IPS DF 6.9 (cell line): ENCODE data around the gene MYO3B.
A peak's percentile ranks its signal among the peaks of the same experiment; 100 is the strongest.

ENCODE experiments used
- DNase-seq: peaks from one replicate; pipeline ENCODE4 v3.0.0-alpha.2; 2013; ENCODE audit warnings: low read depth, low spot score
- H3K27ac ChIP-seq: one replicate; pipeline ENCODE4 v1.5.1; 2013; ENCODE audit warnings: low read length, control low read depth
- H3K27me3 ChIP-seq: 2 replicates; pipeline ENCODE4 v1.6.1; 2013; ENCODE audit warnings: mild to moderate bottlenecking, low read length; ENCODE audit not compliant: control insufficient read depth, insufficient read depth
- H3K36me3 ChIP-seq: 2 replicates; pipeline ENCODE4 v1.6.1; 2013; ENCODE audit warnings: low read length; ENCODE audit not compliant: control insufficient read depth, insufficient read depth
- H3K4me1 ChIP-seq: 2 replicates; pipeline ENCODE4 v1.6.1; 2013; ENCODE audit warnings: low read length; ENCODE audit not compliant: control insufficient read depth, insufficient read depth
- H3K4me3 ChIP-seq: 2 replicates; pipeline ENCODE4 v1.5.1; 2013; ENCODE audit warnings: mild to moderate bottlenecking, low read length
- H3K9me3 ChIP-seq: 2 replicates; pipeline ENCODE4 v1.6.1; 2013; ENCODE audit warnings: low read length, inconsistent platforms; ENCODE audit not compliant: control insufficient read depth, insufficient read depth
- WGBS: extraction: QIAGEN DNeasy Blood & Tissue Kit; methylation state at CpG from one replicate; pipeline ENCODE4 v1.1.7; 2013; ENCODE audit warnings: mixed read lengths, missing lambda C conversion rate; ENCODE audit not compliant: insufficient read length, insufficient coverage; 5-methylcytosine and 5-hydroxymethylcytosine counted together

MYO3B gene

GRCh38 chr2:170567429-170567828 lies 389.5 kb downstream of the MYO3B start:
- Histone ChIP-seq H3K36me3 (no peaks in the 10 kb centered on the region), H3K4me1 (no peaks in the 10 kb centered on the region), H3K9me3 (no peaks in the 10 kb centered on the region), H3K27ac (no peak overlapping the region), H3K4me3 (no peak overlapping the region), H3K27me3 (no peaks in the 10 kb centered on the region)
- WGBS = no CpG with 5 or more reads among the region's 2 CpGs
- no peak for DNase-seq

- H3K27ac ChIP-seq = no peak overlapping the region
- H3K9me3 ChIP-seq = no peaks in the 10 kb centered on the region
- H3K4me3 ChIP-seq = no peak overlapping the region
- no peak for DNase-seq
- no peaks in the 10 kb centered on the region for H3K36me3 ChIP-seq
- 100% methylated on average over 2 of the region's 2 CpGs for WGBS
- H3K27me3 ChIP-seq = no peaks in the 10 kb centered on the region
- no peaks in the 10 kb centered on the region for H3K4me1 ChIP-seq
These were observed 390.6 kb downstream of the MYO3B start for GRCh38 chr2:170568511-170568910.

GRCh38 chr2:170571612-170572011 lies 393.7 kb downstream of the MYO3B start:
- no peaks in the 10 kb centered on the region for H3K4me1 ChIP-seq
- H3K36me3 ChIP-seq = no peaks in the 10 kb centered on the region
- WGBS = no CpG with 5 or more reads among the region's 1 CpG
- no peak for DNase-seq
- H3K27me3 ChIP-seq = no peaks in the 10 kb centered on the region
- no peak overlapping the region for H3K27ac ChIP-seq
- no peak overlapping the region for H3K4me3 ChIP-seq
- H3K9me3 ChIP-seq = no peaks in the 10 kb centered on the region

GRCh38 chr2:170573671-170574070 lies 395.7 kb downstream of the MYO3B start:
- H3K4me1 ChIP-seq = no peaks in the 10 kb centered on the region
- no peak overlapping the region for H3K27ac ChIP-seq
- WGBS = no CpG with 5 or more reads among the region's 1 CpG
- no peaks in the 10 kb centered on the region for H3K9me3 ChIP-seq
- no peak overlapping the region for H3K4me3 ChIP-seq
- H3K36me3 ChIP-seq = no peaks in the 10 kb centered on the region
- DNase-seq = no peak
- H3K27me3 ChIP-seq = no peaks in the 10 kb centered on the region

- H3K27ac ChIP-seq = no peak overlapping the region
- H3K36me3 ChIP-seq = no peaks in the 10 kb centered on the region
- H3K4me3 ChIP-seq = no peak overlapping the region
- H3K4me1 ChIP-seq = no peaks in the 10 kb centered on the region
- no peaks in the 10 kb centered on the region for H3K27me3 ChIP-seq
- no CpG with 5 or more reads among the region's 7 CpGs for WGBS
- H3K9me3 ChIP-seq = no peaks in the 10 kb centered on the region
- DNase-seq = no peak
These were observed 398.3 kb downstream of the MYO3B start for GRCh38 chr2:170576296-170576695.

- H3K4me3 ChIP-seq = no peak overlapping the region
- H3K9me3 ChIP-seq = no peaks in the 10 kb centered on the region
- no peaks in the 10 kb centered on the region for H3K4me1 ChIP-seq
- no CpG with 5 or more reads among the region's 3 CpGs for WGBS
- no peak for DNase-seq
- no peaks in the 10 kb centered on the region for H3K27me3 ChIP-seq
- no peak overlapping the region for H3K27ac ChIP-seq
- no peaks in the 10 kb centered on the region for H3K36me3 ChIP-seq
These were observed 399.4 kb downstream of the MYO3B start for GRCh38 chr2:170577356-170577755.

- H3K27me3 ChIP-seq = no peaks in the 10 kb centered on the region
- DNase-seq = no peak
- no peaks in the 10 kb centered on the region for H3K4me1 ChIP-seq
- H3K36me3 ChIP-seq = no peaks in the 10 kb centered on the region
- no CpG with 5 or more reads among the region's 10 CpGs for WGBS
- no peaks in the 10 kb centered on the region for H3K9me3 ChIP-seq
- H3K4me3 ChIP-seq = no peak overlapping the region
- no peak overlapping the region for H3K27ac ChIP-seq
These were observed 400.7 kb downstream of the MYO3B start for GRCh38 chr2:170578606-170579005.

- Histone ChIP-seq H3K9me3 (no peaks in the 10 kb centered on the region), H3K4me1 (no peaks in the 10 kb centered on the region), H3K36me3 (no peaks in the 10 kb centered on the region), H3K27ac (no peak overlapping the region), H3K4me3 (no peak overlapping the region), H3K27me3 (no peaks in the 10 kb centered on the region)
- WGBS = no CpG with 5 or more reads among the region's 2 CpGs
- DNase-seq = no peak
These were observed 401.6 kb downstream of the MYO3B start for GRCh38 chr2:170579511-170579910.

GRCh38 chr2:170582313-170582712 lies 404.4 kb downstream of the MYO3B start:
- Histone ChIP-seq H3K36me3 (no peaks in the 10 kb centered on the region), H3K4me1 (no peaks in the 10 kb centered on the region; the same call in 1 of the 2 replicates), H3K27ac (peak overlapping the region; percentile 67), H3K27me3 (no peaks in the 10 kb centered on the region), H3K4me3 (no peak overlapping the region), H3K9me3 (no peaks in the 10 kb centered on the region)
- WGBS = no CpG with 5 or more reads among the region's 3 CpGs
- no peak for DNase-seq

GRCh38 chr2:170582751-170583463 lies 405.0 kb downstream of the MYO3B start:
- Histone ChIP-seq H3K27me3 (no peaks in the 10 kb centered on the region), H3K9me3 (no peaks in the 10 kb centered on the region), H3K36me3 (no peaks in the 10 kb centered on the region), H3K4me3 (no peak overlapping the region), H3K27ac (no peak overlapping the region), H3K4me1 (no peaks in the 10 kb centered on the region; the same call in 1 of the 2 replicates)
- no CpG with 5 or more reads among the region's 8 CpGs for WGBS
- DNase-seq = no peak

GRCh38 chr2:170585067-170585466 lies 407.1 kb downstream of the MYO3B start:
- Histone ChIP-seq H3K4me3 (no peak overlapping the region), H3K4me1 (no peaks in the 10 kb centered on the region; the same call in 1 of the 2 replicates), H3K9me3 (no peaks in the 10 kb centered on the region), H3K27ac (no peak overlapping the region), H3K27me3 (no peaks in the 10 kb centered on the region), H3K36me3 (no peaks in the 10 kb centered on the region)
- no peak for DNase-seq
